GM12878 (cell line): ENCODE measurements around the gene DDR1. TPM values are rescaled to one million over a fixed set of nuclear protein-coding genes. Genes with fewer than 3 reads are reported as not detected.

Experiments used
- BRCA1 ChIP-seq: IDR thresholded peaks from 2 replicates; pipeline ENCODE4 v1.6.1; 2011; ENCODE audit warnings: low read depth, low read length, improper control_type of control experiment
- CBX5 ChIP-seq: sonication (generic); IDR thresholded peaks from 2 replicates; pipeline ENCODE4 v1.6.1; 2016; ENCODE audit warnings: low read depth, moderate library complexity, mild to moderate bottlenecking, inconsistent platforms
- EGR1 ChIP-seq, 2 experiments: IDR thresholded peaks; 1 replicate in 1 of 2; 2 replicates in 1 of 2; pipeline ENCODE4 v1.6.1; 2011 to 2012; ENCODE audit warnings: low read depth in 2 of 2, low read length in 2 of 2, borderline replicate concordance in 1 of 2, mild to moderate bottlenecking in 1 of 2, moderate library complexity in 1 of 2
- GATAD2B ChIP-seq: fragments of 450-650 bp; conservative IDR thresholded peaks from 2 replicates; pipeline ENCODE4 v1.6.1; 2017; ENCODE audit warnings: low read depth, mild to moderate bottlenecking, moderate library complexity
- KDM1A ChIP-seq: fragments of 200-600 bp; sonication (generic); IDR thresholded peaks from 2 replicates; pipeline ENCODE4 v1.6.1; 2016; ENCODE audit warnings: borderline replicate concordance
- LARP7 ChIP-seq: fragments of 450-650 bp; IDR thresholded peaks from 2 replicates; pipeline ENCODE4 v1.6.1; 2017; ENCODE audit warnings: mild to moderate bottlenecking
- MEF2B ChIP-seq: fragments of 450-650 bp; IDR thresholded peaks from 2 replicates; pipeline ENCODE4 v1.6.1; 2018; ENCODE audit warnings: mild to moderate bottlenecking, moderate library complexity; ENCODE audit not compliant: partially characterized antibody, poor library complexity, severe bottlenecking
- POLR2A ChIP-seq: IDR thresholded peaks from 2 replicates; pipeline ENCODE4 v1.6.1; 2011; ENCODE audit warnings: low read depth, mild to moderate bottlenecking, low read length
- RUNX3 ChIP-seq: IDR thresholded peaks from 2 replicates; pipeline ENCODE4 v1.6.1; 2012; ENCODE audit warnings: low read length, inconsistent platforms
- SIX5 ChIP-seq: IDR thresholded peaks from 2 replicates; pipeline ENCODE4 v1.6.1; 2011; ENCODE audit warnings: mild to moderate bottlenecking, low read depth, low read length, moderate library complexity; ENCODE audit not compliant: severe bottlenecking
- TAF1 ChIP-seq: IDR thresholded peaks from 2 replicates; pipeline ENCODE4 v1.6.1; 2011; ENCODE audit warnings: mild to moderate bottlenecking, low read depth, low read length, borderline replicate concordance
- TCF3 ChIP-seq: IDR thresholded peaks from 2 replicates; pipeline ENCODE4 v1.6.1; 2012; ENCODE audit warnings: low read depth, mild to moderate bottlenecking, low read length, borderline replicate concordance; ENCODE audit not compliant: insufficient read depth
- YY1 ChIP-seq: IDR thresholded peaks from 2 replicates; pipeline ENCODE4 v1.6.1; 2011; ENCODE audit warnings: low read depth, mild to moderate bottlenecking, low read length
- ZNF622 ChIP-seq: fragments of 450-650 bp; IDR thresholded peaks from 2 replicates; pipeline ENCODE4 v1.6.1; 2017; ENCODE audit warnings: mild to moderate bottlenecking, inconsistent platforms
- polyA plus RNA-seq, 11 experiments: library from polyadenylated mRNA; depleted of rRNA in 4 of 11; unstranded in 6 of 11; stranded (reverse) in 5 of 11; fragments of >200 nt; fragmentation: Nextera tagmentation in 4 of 11; fragmentation: Illumina TruSeq in 1 of 11; extraction: Ambion mirVana in 4 of 11; extraction: Trizol in 1 of 11; gene quantifications; 1 replicate in 1 of 11; 2 replicates in 10 of 11; pipeline versions ENCODE4 v1.2.1 to v1.2.3, GENCODE V29; 2011 to 2016; ENCODE audit warnings: inconsistent platforms in 2 of 11, missing spikeins in 2 of 11, low read depth in 1 of 11
- total RNA-seq, 4 experiments: library from RNA; depleted of rRNA in 3 of 4; stranded (reverse); fragments of >200 nt in 3 of 4; fragmentation: Illumina TruSeq in 1 of 4; extraction: Trizol in 1 of 4; gene quantifications; 2 replicates each; pipeline versions ENCODE4 v1.2.1 to v1.2.3, GENCODE V29; 2013 to 2021
- TF ChIP-seq, protein P1 (sequence below): IDR thresholded peaks from 2 replicates; pipeline ENCODE4 v1.6.1; 2012; ENCODE audit warnings: mild to moderate bottlenecking, low read depth, low read length
- TF ChIP-seq, protein P2 (sequence below), 3 experiments: IDR thresholded peaks in 2 of 3; conservative IDR thresholded peaks in 1 of 3; 2 replicates each; pipeline ENCODE4 v1.5.1; 2011; ENCODE audit warnings: low read depth in 3 of 3, low read length in 3 of 3, mild to moderate bottlenecking in 3 of 3, control low read depth in 2 of 3, moderate library complexity in 2 of 3, inconsistent platforms in 1 of 3, mixed read lengths in 1 of 3; ENCODE audit not compliant: control insufficient read depth in 2 of 3, insufficient read depth in 1 of 3; ENCODE audit errors: extremely low read depth in 1 of 3
- TF ChIP-seq, protein P3 (sequence below): IDR thresholded peaks from 2 replicates; pipeline ENCODE4 v1.6.1; 2011; ENCODE audit warnings: low read depth, mild to moderate bottlenecking, low read length, moderate library complexity, borderline replicate concordance; ENCODE audit errors: extremely low read depth
- TF ChIP-seq, protein P4 (sequence below): fragments of 450-650 bp; formaldehyde crosslinking; IDR thresholded peaks from 2 replicates; pipeline ENCODE4 v1.5.0; 2022; ENCODE audit warnings: mild to moderate bottlenecking, missing genetic modification characterization

The DDR1 gene
- total and polyA plus RNA-seq, 10 of the 15 experiments (the other 5 are each of a cell fraction or from before 2014, with no cell fraction given) = 1.1 to 39.0 (median 11.9) TPM

DNA sequence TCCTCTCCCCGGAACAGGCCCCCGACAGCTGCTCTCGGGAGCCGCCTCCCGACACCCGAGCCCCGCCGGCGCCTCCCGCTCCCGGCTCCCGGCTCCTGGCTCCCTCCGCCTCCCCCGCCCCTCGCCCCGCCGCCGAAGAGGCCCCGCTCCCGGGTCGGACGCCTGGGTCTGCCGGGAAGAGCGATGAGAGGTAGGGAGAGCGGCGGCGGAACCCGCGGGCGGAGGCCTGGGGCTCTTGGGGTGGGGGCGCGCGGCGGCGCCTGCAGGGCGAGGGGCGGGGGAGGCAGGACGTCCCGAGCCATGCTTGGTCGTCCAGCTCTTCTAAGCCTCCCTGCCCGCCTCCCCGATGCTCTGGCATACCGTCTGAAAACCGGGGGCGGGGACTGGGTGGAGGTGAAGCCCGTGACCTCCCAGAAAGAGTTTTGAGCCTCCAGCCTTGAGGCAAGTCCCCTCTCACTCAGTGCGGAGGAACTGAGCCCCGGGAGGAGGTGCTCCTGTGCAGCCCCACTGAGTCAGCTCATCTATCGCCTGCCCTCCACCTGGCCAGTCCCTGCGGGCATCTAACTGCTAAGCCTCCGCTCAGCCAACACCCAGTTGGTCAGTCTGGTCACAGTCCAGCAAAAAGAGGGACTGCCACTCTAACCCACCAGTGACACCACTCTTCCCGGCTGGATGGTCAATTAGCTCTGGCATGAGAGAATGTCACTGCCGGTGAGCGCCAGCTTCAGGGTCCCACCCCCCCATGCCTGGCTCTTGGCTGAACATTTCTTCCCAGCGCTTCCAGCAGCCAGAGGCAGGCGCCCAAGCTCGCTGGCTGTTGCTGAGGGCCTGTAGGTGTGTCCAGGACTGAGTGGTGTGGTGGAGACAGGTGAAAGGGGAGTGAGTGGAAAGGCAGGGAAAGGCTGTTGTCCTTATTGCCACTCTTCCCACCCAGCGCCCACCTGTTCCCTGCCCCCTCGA is 482 bp downstream of the DDR1 start (continued):
- TF ChIP-seq, protein P1, sequence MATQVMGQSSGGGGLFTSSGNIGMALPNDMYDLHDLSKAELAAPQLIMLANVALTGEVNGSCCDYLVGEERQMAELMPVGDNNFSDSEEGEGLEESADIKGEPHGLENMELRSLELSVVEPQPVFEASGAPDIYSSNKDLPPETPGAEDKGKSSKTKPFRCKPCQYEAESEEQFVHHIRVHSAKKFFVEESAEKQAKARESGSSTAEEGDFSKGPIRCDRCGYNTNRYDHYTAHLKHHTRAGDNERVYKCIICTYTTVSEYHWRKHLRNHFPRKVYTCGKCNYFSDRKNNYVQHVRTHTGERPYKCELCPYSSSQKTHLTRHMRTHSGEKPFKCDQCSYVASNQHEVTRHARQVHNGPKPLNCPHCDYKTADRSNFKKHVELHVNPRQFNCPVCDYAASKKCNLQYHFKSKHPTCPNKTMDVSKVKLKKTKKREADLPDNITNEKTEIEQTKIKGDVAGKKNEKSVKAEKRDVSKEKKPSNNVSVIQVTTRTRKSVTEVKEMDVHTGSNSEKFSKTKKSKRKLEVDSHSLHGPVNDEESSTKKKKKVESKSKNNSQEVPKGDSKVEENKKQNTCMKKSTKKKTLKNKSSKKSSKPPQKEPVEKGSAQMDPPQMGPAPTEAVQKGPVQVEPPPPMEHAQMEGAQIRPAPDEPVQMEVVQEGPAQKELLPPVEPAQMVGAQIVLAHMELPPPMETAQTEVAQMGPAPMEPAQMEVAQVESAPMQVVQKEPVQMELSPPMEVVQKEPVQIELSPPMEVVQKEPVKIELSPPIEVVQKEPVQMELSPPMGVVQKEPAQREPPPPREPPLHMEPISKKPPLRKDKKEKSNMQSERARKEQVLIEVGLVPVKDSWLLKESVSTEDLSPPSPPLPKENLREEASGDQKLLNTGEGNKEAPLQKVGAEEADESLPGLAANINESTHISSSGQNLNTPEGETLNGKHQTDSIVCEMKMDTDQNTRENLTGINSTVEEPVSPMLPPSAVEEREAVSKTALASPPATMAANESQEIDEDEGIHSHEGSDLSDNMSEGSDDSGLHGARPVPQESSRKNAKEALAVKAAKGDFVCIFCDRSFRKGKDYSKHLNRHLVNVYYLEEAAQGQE = no peak
- TF ChIP-seq ZNF622 = no peak
- TF ChIP-seq EGR1 (IDR thresholded peaks at IDR 0.05; ENCODE audit: borderline replicate concordance in 1 of 2, low read depth in 2 of 2, low read length in 2 of 2) = peak in 1 of 2 experiments; percentile 61; a peak in 2 of 3 replicates
- no peak for TF ChIP-seq GATAD2B
- TF ChIP-seq BRCA1 = no peak
- no peak for TF ChIP-seq TCF3
- TF ChIP-seq POLR2A = peak; percentile 9; the same call in 1 of the 2 replicates
- TF ChIP-seq, protein P2, sequence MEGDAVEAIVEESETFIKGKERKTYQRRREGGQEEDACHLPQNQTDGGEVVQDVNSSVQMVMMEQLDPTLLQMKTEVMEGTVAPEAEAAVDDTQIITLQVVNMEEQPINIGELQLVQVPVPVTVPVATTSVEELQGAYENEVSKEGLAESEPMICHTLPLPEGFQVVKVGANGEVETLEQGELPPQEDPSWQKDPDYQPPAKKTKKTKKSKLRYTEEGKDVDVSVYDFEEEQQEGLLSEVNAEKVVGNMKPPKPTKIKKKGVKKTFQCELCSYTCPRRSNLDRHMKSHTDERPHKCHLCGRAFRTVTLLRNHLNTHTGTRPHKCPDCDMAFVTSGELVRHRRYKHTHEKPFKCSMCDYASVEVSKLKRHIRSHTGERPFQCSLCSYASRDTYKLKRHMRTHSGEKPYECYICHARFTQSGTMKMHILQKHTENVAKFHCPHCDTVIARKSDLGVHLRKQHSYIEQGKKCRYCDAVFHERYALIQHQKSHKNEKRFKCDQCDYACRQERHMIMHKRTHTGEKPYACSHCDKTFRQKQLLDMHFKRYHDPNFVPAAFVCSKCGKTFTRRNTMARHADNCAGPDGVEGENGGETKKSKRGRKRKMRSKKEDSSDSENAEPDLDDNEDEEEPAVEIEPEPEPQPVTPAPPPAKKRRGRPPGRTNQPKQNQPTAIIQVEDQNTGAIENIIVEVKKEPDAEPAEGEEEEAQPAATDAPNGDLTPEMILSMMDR (IDR thresholded peaks at IDR 0.05 in 2 of 3, conservative IDR thresholded peaks at IDR 0.05 in 1 of 3; ENCODE audit: control insufficient read depth in 2 of 3, extremely low read depth in 1 of 3, insufficient read depth in 1 of 3, low read depth in 3 of 3, low read length in 3 of 3) = peak in 1 of 3 experiments; percentile 9; a peak in 1 of 6 replicates
- TF ChIP-seq, protein P3, sequence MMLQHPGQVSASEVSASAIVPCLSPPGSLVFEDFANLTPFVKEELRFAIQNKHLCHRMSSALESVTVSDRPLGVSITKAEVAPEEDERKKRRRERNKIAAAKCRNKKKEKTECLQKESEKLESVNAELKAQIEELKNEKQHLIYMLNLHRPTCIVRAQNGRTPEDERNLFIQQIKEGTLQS = no peak
- no peak for TF ChIP-seq CBX5
- TF ChIP-seq, protein P4, sequence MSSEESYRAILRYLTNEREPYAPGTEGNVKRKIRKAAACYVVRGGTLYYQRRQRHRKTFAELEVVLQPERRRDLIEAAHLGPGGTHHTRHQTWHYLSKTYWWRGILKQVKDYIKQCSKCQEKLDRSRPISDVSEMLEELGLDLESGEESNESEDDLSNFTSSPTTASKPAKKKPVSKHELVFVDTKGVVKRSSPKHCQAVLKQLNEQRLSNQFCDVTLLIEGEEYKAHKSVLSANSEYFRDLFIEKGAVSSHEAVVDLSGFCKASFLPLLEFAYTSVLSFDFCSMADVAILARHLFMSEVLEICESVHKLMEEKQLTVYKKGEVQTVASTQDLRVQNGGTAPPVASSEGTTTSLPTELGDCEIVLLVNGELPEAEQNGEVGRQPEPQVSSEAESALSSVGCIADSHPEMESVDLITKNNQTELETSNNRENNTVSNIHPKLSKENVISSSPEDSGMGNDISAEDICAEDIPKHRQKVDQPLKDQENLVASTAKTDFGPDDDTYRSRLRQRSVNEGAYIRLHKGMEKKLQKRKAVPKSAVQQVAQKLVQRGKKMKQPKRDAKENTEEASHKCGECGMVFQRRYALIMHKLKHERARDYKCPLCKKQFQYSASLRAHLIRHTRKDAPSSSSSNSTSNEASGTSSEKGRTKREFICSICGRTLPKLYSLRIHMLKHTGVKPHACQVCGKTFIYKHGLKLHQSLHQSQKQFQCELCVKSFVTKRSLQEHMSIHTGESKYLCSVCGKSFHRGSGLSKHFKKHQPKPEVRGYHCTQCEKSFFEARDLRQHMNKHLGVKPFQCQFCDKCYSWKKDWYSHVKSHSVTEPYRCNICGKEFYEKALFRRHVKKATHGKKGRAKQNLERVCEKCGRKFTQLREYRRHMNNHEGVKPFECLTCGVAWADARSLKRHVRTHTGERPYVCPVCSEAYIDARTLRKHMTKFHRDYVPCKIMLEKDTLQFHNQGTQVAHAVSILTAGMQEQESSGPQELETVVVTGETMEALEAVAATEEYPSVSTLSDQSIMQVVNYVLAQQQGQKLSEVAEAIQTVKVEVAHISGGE (CRISPR knock-in tag) = no peak
- TF ChIP-seq MEF2B = no peak
- TF ChIP-seq SIX5 = no peak
- no peak for TF ChIP-seq YY1
- no peak for TF ChIP-seq TAF1
- no peak; the same call in 1 of the 2 replicates for TF ChIP-seq LARP7
- no peak for TF ChIP-seq RUNX3
- no peak for TF ChIP-seq KDM1A
